ENCODE data around the gene CD2. TPM values are rescaled to one million over a fixed set of nuclear protein-coding genes. Genes with fewer than 3 reads are reported as not detected.
A peak's percentile ranks its signal among the peaks of the same experiment; 100 is the strongest.

The CD2 gene
- total and polyA plus RNA-seq, 2 donors (not counting 1 experiment from before 2014, with no cell fraction given), result not detected

DNA sequence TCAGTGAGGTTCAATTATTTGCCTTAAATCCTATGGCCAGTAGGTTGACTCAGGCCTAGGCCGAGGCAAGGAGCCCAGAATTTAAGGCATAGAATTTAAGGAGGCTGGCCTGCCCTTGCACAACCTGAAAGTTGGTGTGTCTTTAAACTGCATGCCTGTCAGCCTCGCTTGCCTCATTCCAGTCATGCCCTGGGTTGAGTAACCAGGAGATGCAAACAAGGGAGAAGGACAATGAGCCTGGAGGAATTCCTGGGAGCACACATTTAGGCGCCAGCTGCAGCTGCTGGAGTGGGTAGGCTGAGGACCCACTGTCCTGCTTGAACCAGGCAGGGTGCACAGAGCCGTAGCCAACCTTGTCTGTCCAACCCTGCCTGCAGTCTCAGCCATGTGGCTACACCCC lies 11.7 kb downstream of the CD2 start:
- H3K36me3 ChIP-seq (ENCODE audit: control insufficient read depth, insufficient read depth, low read length), result no peaks in the 10 kb centered on the region
- no peaks in the 10 kb centered on the region for H4K20me1 ChIP-seq (ENCODE audit: control insufficient read depth, extremely low read depth, insufficient read depth, low read length)
- DNase-seq (ENCODE audit: low read depth in 2 of 2), result peak in 1 of 2 donors; percentile 19
- H3K4me3 ChIP-seq (replicated peaks in 1 of 4; ENCODE audit: control extremely low read depth in 1 of 4, insufficient read depth in 1 of 4, low read depth in 3 of 4, low read length in 4 of 4), result no peak overlapping the region
- H2AFZ ChIP-seq (ENCODE audit: low read length), result no peak overlapping the region
- H3K4me2 ChIP-seq (ENCODE audit: extremely low read depth, insufficient read depth, low read length), result no peak overlapping the region
- no peak overlapping the region for H3K27ac ChIP-seq (ENCODE audit: insufficient read depth, low read length)
- no peak overlapping the region for H3K9ac ChIP-seq (ENCODE audit: insufficient read depth, low read length)
- no peaks in the 10 kb centered on the region for H3K9me3 ChIP-seq (ENCODE audit: control insufficient read depth, insufficient read depth, low read depth, low read length)
- H3K4me1 ChIP-seq (ENCODE audit: control insufficient read depth, extremely low read depth, insufficient read depth, low read length), result no peaks in the 10 kb centered on the region
- no peaks in the 10 kb centered on the region for H3K79me2 ChIP-seq (ENCODE audit: control insufficient read depth, insufficient read depth, low read length)
- TF ChIP-seq, protein P1, sequence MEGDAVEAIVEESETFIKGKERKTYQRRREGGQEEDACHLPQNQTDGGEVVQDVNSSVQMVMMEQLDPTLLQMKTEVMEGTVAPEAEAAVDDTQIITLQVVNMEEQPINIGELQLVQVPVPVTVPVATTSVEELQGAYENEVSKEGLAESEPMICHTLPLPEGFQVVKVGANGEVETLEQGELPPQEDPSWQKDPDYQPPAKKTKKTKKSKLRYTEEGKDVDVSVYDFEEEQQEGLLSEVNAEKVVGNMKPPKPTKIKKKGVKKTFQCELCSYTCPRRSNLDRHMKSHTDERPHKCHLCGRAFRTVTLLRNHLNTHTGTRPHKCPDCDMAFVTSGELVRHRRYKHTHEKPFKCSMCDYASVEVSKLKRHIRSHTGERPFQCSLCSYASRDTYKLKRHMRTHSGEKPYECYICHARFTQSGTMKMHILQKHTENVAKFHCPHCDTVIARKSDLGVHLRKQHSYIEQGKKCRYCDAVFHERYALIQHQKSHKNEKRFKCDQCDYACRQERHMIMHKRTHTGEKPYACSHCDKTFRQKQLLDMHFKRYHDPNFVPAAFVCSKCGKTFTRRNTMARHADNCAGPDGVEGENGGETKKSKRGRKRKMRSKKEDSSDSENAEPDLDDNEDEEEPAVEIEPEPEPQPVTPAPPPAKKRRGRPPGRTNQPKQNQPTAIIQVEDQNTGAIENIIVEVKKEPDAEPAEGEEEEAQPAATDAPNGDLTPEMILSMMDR (conservative IDR thresholded peaks at IDR 0.05 in 1 of 2, IDR thresholded peaks at IDR 0.05 in 1 of 2; ENCODE audit: low read depth in 1 of 2, low read length in 2 of 2), result no peak
- TF ChIP-seq EZH2 (IDR thresholded peaks at IDR 0.05; ENCODE audit: low read length, missing control alignments), result no peak
- no peaks in the 10 kb centered on the region for H3K27me3 ChIP-seq (ENCODE audit: control insufficient read depth, insufficient read depth, low read length)

DNA sequence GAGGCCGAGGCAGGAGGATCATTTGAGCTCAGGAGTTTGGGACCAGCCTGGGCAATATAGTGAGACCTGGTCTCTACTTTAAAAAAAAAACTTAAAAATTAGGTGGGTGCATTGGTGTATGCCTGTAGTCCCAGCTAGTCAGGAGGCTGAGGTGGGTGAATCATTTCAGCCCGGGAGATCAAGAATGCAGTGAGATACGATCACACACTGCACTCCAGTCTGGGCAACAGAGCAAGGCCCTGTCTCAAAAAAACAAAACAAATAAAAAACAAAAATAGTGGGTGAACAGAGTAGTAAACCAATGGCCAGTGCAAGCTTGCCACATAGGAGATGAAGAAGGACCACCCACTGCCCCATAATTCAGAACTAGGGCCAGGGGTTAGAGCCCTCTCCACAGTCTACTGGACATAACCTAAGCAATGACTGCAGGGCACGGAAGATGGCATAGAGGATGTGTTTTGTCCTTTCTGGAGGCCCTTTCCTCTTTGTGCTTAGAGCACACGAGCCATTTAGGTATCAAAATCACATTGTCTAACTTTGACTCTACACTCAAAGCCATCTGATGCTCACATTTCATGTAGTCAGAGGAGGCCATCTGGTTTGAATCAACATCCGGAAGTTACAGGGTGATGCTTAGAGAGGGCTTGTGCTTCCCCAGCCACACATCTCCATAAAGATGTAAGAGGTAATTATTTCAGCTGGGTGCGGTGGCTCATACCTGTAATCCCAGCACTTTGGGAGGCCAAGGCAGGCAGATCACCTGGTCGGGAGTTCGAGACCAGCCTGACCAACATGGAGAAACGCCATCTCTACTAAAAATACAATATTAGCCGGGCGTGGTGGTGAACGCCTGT lies 12.6 kb downstream of the CD2 start:
- H3K4me2 ChIP-seq (ENCODE audit: extremely low read depth, insufficient read depth, low read length), result no peak overlapping the region
- no peaks in the 10 kb centered on the region for H3K4me1 ChIP-seq (ENCODE audit: control insufficient read depth, extremely low read depth, insufficient read depth, low read length)
- H3K27ac ChIP-seq (ENCODE audit: insufficient read depth, low read length), result no peak overlapping the region
- no peak overlapping the region for H3K9ac ChIP-seq (ENCODE audit: insufficient read depth, low read length)
- no peaks in the 10 kb centered on the region for H3K79me2 ChIP-seq (ENCODE audit: control insufficient read depth, insufficient read depth, low read length)
- H3K36me3 ChIP-seq (ENCODE audit: control insufficient read depth, insufficient read depth, low read length), result no peaks in the 10 kb centered on the region
- H3K4me3 ChIP-seq (replicated peaks in 1 of 4; ENCODE audit: control extremely low read depth in 1 of 4, insufficient read depth in 1 of 4, low read depth in 3 of 4, low read length in 4 of 4), result no peak overlapping the region
- H4K20me1 ChIP-seq (ENCODE audit: control insufficient read depth, extremely low read depth, insufficient read depth, low read length), result no peaks in the 10 kb centered on the region
- H3K27me3 ChIP-seq (ENCODE audit: control insufficient read depth, insufficient read depth, low read length), result no peaks in the 10 kb centered on the region
- no peaks in the 10 kb centered on the region for H3K9me3 ChIP-seq (ENCODE audit: control insufficient read depth, insufficient read depth, low read depth, low read length)
- DNase-seq (ENCODE audit: low read depth in 2 of 2), result no peak
- H2AFZ ChIP-seq (ENCODE audit: low read length), result no peak overlapping the region
- TF ChIP-seq EZH2 (IDR thresholded peaks at IDR 0.05; ENCODE audit: low read length, missing control alignments), result no peak
- TF ChIP-seq, protein P1 (conservative IDR thresholded peaks at IDR 0.05 in 1 of 2, IDR thresholded peaks at IDR 0.05 in 1 of 2; ENCODE audit: low read depth in 1 of 2, low read length in 2 of 2), result no peak

DNA sequence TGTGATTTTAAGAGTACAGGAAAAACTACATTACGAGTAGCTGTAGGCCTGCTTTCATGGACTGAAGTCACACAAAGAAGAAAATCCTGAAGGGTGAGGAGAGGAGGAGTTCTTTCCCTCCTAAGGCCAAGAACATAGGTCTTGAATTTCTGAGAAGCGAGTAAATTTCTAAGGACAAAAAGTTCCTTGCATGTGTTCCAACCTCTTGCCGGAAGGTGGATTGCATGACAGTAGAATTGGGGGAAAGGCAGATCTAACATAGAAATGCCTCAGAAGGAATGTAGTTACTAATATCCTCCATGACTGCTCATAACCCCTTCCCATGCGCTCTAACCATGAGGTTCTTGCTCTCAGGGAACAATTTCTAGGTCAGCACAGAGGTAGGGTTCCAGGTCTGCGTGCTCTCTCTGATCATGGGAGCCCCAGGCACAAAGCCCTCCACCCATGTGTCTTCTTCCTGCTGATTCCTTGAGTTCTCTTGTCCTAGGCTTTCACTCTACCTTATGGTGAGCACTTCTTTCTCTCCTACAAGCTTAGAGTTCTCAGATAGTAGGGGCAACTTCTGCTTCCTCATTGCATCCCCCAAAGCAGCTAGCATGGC lies 13.7 kb downstream of the CD2 start:
- Histone ChIP-seq H3K4me1 (ENCODE audit: control insufficient read depth, extremely low read depth, insufficient read depth, low read length) (no peaks in the 10 kb centered on the region), H3K9me3 (ENCODE audit: control insufficient read depth, insufficient read depth, low read depth, low read length) (no peaks in the 10 kb centered on the region), H4K20me1 (ENCODE audit: control insufficient read depth, extremely low read depth, insufficient read depth, low read length) (no peaks in the 10 kb centered on the region), H3K27ac (ENCODE audit: insufficient read depth, low read length) (no peak overlapping the region), H3K27me3 (ENCODE audit: control insufficient read depth, insufficient read depth, low read length) (no peaks in the 10 kb centered on the region), H3K36me3 (ENCODE audit: control insufficient read depth, insufficient read depth, low read length) (no peaks in the 10 kb centered on the region), H3K79me2 (ENCODE audit: control insufficient read depth, insufficient read depth, low read length) (no peaks in the 10 kb centered on the region), H3K9ac (ENCODE audit: insufficient read depth, low read length) (no peak overlapping the region), H3K4me2 (ENCODE audit: extremely low read depth, insufficient read depth, low read length) (no peak overlapping the region), H3K4me3 (replicated peaks in 1 of 4; ENCODE audit: control extremely low read depth in 1 of 4, insufficient read depth in 1 of 4, low read depth in 3 of 4, low read length in 4 of 4) (no peak overlapping the region), H2AFZ (ENCODE audit: low read length) (no peak overlapping the region)
- TF ChIP-seq, protein P1 (conservative IDR thresholded peaks at IDR 0.05 in 1 of 2, IDR thresholded peaks at IDR 0.05 in 1 of 2; ENCODE audit: low read depth in 1 of 2, low read length in 2 of 2), result no peak
- no peak for TF ChIP-seq EZH2 (IDR thresholded peaks at IDR 0.05; ENCODE audit: low read length, missing control alignments)
- no peak for DNase-seq (ENCODE audit: low read depth in 2 of 2)

Measured in fibroblast of lung (primary cell).